Dendritic cell treated with granulocyte-macrophage colony-stimulating factor and Interleukin-4, amounts not matched to agents 40 ng/mL and 50 ng/mL, for 4 days (primary cell): ENCODE measurements around the gene HDAC4.

Experiments
- H3K27ac Mint-ChIP-seq: one replicate; pipeline ENCODE4 v1.8.0; 2022; ENCODE audit warnings: mild to moderate bottlenecking, mixed read lengths
- H3K27me3 Mint-ChIP-seq: one replicate; pipeline ENCODE4 v1.8.0; 2022; ENCODE audit warnings: mild to moderate bottlenecking, mixed read lengths
- H3K36me3 Mint-ChIP-seq: one replicate; pipeline ENCODE4 v1.8.0; 2022; ENCODE audit warnings: low read depth, mixed read lengths
- H3K4me1 Mint-ChIP-seq: one replicate; pipeline ENCODE4 v1.8.0; 2022; ENCODE audit warnings: low read depth, mixed read lengths
- H3K4me3 Mint-ChIP-seq: one replicate; pipeline ENCODE4 v1.8.0; 2022; ENCODE audit warnings: mild to moderate bottlenecking, moderate library complexity, mixed read lengths
- H3K9me3 Mint-ChIP-seq: one replicate; pipeline ENCODE4 v1.8.0; 2022; ENCODE audit warnings: mixed read lengths
- intact Hi-C: fragments of 100-400 bp; cut with micrococcal nuclease; formaldehyde crosslinking; loops from one replicate; pipeline ENCODE4 v1.15.0; 2022

Gene HDAC4

DNA sequence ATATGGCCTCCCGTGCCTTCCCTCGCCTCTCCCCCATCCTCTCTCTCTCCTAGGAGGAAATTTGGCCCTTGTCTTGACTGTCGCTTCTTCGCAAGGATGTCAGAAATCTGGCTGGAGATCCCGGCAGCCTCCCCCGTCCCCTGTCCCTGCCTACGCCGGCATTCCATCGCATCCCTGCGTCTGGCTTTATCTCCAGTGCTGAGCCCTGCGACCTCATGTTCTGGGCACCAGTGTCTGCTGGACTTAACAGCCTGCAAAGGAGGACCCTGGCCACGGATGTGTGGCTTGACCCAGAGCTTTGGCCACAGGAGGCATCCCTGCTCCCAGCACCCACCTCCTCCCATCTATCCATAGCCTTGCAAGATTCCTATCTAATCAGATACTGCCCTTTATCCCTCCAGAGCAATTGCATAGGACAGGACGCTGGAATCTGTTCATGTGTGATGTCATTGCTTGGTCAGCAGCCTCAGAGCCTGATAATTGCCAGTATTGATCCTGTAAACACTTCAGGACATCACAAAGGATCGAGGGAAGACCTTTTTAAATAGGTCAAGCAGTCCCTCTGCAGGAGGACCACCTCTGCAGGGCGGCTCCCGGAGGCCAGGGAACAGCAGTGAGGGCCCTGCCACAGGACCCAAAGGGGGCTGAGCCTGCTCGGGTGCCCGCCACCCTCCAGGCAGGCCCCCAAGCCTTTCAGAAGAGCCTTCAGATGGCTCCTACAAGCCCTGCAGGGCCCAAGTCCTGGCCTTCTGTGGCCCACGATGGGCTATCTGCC lies 384.7 kb downstream of the HDAC4 start:
- Mint-ChIP-seq H3K4me3 (no peak overlapping the region), H3K27ac (no peak overlapping the region), H3K36me3 (no peaks in the 10 kb centered on the region), H3K4me1 (no peaks in the 10 kb centered on the region), H3K27me3 (peaks cover 6% of the 10 kb centered on the region), H3K9me3 (no peaks in the 10 kb centered on the region)
- intact Hi-C loops: no loop called here

DNA sequence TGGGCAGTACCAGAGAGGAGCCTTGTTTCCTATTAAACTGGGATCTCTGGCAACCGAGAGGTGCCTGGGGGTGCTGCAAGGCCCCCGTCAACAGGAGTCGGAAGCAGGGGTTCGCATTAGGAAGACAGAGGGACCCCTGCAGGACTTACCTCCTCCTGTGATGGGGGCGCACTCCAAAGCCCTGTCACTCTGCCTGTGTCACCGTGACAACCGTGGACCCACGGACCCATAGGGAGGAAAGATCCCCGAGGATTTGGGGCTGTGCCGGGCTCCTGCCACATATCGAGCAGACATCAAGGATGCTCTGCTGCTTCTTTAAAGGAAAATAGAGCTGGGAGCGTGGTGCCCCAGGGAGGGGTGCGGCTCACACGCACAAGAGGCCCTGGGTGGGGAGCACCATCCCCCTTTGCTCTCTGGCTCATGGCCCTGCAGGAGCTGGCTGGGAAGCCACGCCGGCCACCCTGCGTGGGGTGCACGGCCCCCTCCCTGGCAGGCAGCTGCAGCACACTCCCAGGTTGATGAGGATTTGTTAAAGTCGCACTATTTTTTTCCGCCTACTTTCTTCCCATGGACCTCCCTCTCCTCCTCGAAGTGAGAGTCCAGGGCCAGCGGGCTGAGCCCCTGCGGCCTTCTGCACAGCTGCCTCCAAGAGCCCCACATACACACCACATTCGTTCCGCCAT lies 385.5 kb downstream of the HDAC4 start:
- Mint-ChIP-seq H3K36me3 (no peaks in the 10 kb centered on the region), H3K4me3 (no peak overlapping the region), H3K27ac (no peak overlapping the region), H3K4me1 (no peaks in the 10 kb centered on the region), H3K9me3 (no peaks in the 10 kb centered on the region), H3K27me3 (peaks cover 8% of the 10 kb centered on the region)
- intact Hi-C loops: no loop called here

DNA sequence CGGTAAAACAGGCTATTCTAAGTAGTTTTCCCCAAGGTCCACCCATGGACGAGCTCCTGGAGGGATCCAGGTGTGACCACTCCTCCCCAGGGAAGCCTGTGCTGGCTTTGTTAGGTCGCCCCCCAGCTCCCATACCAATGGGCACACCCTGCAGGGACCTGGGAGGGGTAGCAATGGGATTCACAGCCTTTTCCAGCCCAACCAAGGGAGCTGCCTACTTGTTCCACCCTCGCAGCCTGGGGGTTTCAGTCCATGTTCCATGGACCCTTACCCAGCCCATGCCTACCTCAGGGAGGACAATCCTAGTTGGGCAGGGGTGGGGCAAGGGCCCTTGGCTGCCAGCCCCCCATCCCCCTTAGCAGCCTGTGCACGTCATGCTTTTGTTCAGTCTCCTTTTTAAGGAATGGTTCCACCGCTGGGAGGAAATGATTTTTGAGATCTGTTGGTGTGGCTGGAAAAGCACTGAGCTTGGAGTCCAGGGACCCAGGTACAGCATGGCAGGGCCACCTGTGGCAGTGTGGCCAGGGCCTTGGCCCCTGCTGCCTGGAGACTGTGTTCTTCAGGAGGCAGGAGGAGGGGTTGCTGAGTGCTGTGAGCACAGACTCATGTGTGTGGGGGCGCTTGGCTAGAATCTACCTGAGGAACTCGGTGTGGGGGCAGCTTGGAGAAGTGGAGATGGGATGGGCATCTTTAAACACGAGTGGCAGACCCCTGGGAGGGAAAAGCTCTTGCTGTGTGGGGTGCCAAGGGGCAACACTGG lies 386.2 kb downstream of the HDAC4 start:
- Mint-ChIP-seq H3K9me3 (no peaks in the 10 kb centered on the region), H3K27me3 (peaks cover 10% of the 10 kb centered on the region), H3K4me1 (no peaks in the 10 kb centered on the region), H3K4me3 (no peak overlapping the region), H3K36me3 (no peaks in the 10 kb centered on the region), H3K27ac (no peak overlapping the region)
- intact Hi-C loops: no loop called here

DNA sequence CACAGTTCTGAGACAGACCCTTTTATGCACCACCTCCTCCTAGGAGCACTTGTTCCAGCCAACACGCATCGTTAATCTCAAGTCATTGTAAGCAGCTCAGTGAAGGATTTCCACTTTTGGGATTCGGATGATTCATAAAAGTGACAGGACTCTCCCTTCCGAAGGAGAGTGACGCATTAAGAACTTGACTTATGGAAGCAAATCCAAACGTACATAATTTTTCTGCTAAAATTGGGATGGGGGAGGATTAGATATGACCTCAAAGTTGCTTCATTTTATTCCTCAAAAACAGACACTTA lies 387.2 kb downstream of the HDAC4 start:
- Mint-ChIP-seq H3K4me1 (no peaks in the 10 kb centered on the region), H3K27ac (no peak overlapping the region), H3K27me3 (peaks cover 14% of the 10 kb centered on the region), H3K36me3 (no peaks in the 10 kb centered on the region), H3K9me3 (no peaks in the 10 kb centered on the region), H3K4me3 (no peak overlapping the region)
- intact Hi-C loops: no loop called here

DNA sequence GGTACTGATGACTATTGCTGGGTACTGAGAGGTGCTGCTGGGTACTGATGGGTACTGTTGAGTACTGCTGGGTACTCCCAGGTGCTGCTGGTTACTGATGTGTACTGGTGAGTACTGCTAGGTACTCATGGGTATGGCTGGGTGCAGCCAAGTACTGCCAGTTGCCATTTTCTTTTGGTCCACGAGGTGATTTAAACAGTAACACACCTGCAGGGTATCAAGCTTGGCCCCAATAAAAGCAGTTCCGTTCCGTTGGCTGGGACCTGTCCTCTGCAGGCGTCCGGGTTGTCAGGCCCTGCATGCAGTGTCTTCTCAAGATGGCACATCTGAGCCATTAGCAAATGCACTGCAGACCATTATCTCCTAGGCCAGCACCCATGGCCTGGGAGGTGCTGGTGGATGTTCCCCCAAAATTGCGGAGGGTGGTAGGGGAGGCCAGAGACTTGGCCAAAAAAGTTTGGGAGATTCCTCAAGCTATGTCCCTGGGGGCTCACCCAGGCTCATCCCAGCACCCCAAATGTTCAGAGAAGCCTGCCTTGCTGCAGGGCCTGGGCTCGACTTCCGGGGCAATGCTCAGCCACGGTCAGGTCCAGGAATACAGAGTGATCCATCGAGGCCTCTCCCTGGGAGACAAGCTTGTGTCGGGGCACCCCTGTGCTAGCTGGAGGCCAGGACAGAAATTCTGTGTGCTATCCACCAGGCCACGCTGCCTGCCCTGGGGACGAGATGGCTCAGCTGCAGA lies 387.7 kb downstream of the HDAC4 start:
- no peaks in the 10 kb centered on the region for H3K4me1 Mint-ChIP-seq
- no peak overlapping the region for H3K4me3 Mint-ChIP-seq

DNA sequence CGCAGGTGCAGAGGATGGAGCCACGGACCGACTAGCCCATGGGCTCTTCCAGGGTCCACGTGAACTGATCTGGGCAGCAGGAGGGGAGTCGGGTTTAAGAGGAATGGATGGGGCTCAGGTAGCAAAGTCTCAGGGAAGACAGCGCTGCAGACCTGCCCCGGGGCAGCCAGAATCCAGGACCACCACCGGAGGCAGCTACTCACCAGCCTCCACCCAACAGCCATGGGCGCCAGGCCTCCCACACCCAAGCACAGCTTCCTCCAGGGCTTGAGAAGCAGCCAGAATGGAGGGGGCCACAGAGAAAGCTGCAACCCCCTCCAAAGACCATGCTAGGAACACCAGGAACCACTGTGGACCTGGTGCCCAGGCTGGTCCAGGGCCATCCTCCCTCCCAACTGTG lies 388.6 kb downstream of the HDAC4 start:
- no peak overlapping the region for H3K27ac Mint-ChIP-seq
- peaks cover 16% of the 10 kb centered on the region for H3K27me3 Mint-ChIP-seq
- intact Hi-C loops: no loop called here

More for the DNA sequence above, 387.7 kb downstream of the HDAC4 start:
- H3K27ac Mint-ChIP-seq: no peak overlapping the region
- no peaks in the 10 kb centered on the region for H3K9me3 Mint-ChIP-seq
- peaks cover 14% of the 10 kb centered on the region for H3K27me3 Mint-ChIP-seq
- intact Hi-C loops: no loop called here
- no peaks in the 10 kb centered on the region for H3K36me3 Mint-ChIP-seq

DNA sequence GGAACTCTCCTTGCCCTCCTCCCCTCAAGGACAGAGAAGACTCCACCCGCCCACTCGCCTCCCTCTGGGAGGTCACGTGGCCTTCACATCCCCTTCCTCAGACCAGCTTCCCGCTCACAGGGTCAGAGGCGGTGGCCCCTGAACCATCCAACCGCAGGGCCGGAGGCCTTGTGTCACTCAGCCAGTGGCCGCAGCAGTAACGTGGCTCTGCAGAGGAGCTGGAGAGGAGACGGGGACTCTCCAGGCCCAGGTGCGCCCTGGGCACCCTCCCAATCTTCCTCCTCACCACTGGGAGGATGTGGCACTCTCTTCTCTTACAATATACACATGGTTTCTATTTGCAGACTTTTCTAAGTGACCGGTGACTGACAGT lies 391.2 kb downstream of the HDAC4 start:
- H3K27me3 Mint-ChIP-seq: peaks cover 28% of the 10 kb centered on the region
- no peaks in the 10 kb centered on the region for H3K9me3 Mint-ChIP-seq
- H3K4me3 Mint-ChIP-seq: no peak overlapping the region
- intact Hi-C loops: no loop called here
- no peaks in the 10 kb centered on the region for H3K4me1 Mint-ChIP-seq
- no peak overlapping the region for H3K27ac Mint-ChIP-seq
- H3K36me3 Mint-ChIP-seq: no peaks in the 10 kb centered on the region

More for the DNA sequence above, 388.6 kb downstream of the HDAC4 start:
- no peaks in the 10 kb centered on the region for H3K36me3 Mint-ChIP-seq
- H3K9me3 Mint-ChIP-seq: no peaks in the 10 kb centered on the region
- no peaks in the 10 kb centered on the region for H3K4me1 Mint-ChIP-seq
- H3K4me3 Mint-ChIP-seq: no peak overlapping the region

DNA sequence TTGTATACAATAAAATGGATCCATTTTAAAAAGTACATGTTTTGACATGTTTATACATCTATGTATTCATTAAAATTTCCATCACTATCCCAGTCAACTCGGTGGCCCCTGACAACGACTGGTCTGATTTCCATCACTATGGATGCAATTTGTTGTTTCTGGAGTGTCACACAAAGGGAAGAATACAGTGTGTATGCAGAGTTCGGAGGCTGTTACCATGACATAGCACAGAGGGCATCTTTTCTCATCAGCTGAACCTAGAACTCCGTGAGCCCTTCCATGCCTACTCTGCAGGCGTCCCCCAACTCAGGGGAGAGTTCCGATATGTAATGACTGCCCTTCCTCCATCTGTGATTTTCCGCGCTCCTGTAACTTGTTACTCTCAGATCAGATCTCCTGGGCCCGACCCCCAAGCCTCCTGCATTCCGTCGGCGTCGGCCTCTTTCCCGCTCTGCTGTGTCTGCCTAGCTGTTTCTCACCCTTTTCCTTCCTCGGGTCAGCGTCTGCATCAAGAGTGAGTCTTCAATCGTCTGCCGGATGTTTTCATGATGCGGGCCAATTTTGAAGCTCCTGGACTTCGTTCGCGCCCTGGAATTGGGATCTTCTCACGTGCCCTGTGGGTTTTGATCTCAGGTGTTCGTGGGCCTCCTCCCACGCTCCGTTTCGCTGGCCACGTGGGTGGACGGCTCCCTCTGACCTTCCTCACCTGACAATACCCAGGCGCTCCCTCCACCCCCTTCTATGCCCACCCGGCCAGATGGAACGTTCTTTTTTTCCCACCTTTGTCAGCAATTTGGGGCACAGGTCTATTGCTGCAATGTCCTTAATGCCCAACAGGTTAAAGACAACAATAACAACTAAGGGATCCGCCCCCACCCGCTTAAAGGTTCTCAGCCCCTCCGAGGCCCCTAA lies 391.9 kb downstream of the HDAC4 start:
- peaks cover 29% of the 10 kb centered on the region for H3K27me3 Mint-ChIP-seq
- no peaks in the 10 kb centered on the region for H3K4me1 Mint-ChIP-seq
- intact Hi-C loops: no loop called here
- H3K9me3 Mint-ChIP-seq: no peaks in the 10 kb centered on the region
- H3K27ac Mint-ChIP-seq: no peak overlapping the region
- H3K36me3 Mint-ChIP-seq: no peaks in the 10 kb centered on the region
- H3K4me3 Mint-ChIP-seq: no peak overlapping the region

DNA sequence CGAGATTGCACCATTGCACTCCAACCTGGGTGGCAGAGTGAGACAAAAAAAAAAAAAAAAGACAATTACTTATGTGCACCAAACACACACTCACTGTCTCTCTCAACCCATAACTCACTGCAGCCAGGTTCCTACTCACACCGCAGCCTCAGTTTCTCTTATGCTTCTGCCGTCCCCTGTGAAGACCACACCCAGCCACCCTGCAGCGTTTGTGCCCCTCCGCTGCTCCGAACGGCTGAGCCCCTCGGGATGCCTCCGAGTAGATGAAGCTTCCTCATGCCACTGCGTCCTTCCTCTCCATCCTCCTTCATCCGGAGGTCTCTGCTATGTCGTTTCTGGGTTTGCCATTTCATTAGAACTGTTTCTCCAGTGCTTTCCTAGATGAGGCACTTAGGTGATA lies 392.8 kb downstream of the HDAC4 start:
- intact Hi-C loops: no loop called here
- no peaks in the 10 kb centered on the region for H3K4me1 Mint-ChIP-seq
- H3K9me3 Mint-ChIP-seq: no peaks in the 10 kb centered on the region
- no peak overlapping the region for H3K4me3 Mint-ChIP-seq
- no peaks in the 10 kb centered on the region for H3K36me3 Mint-ChIP-seq
- no peak overlapping the region for H3K27ac Mint-ChIP-seq
- H3K27me3 Mint-ChIP-seq: peaks cover 29% of the 10 kb centered on the region

DNA sequence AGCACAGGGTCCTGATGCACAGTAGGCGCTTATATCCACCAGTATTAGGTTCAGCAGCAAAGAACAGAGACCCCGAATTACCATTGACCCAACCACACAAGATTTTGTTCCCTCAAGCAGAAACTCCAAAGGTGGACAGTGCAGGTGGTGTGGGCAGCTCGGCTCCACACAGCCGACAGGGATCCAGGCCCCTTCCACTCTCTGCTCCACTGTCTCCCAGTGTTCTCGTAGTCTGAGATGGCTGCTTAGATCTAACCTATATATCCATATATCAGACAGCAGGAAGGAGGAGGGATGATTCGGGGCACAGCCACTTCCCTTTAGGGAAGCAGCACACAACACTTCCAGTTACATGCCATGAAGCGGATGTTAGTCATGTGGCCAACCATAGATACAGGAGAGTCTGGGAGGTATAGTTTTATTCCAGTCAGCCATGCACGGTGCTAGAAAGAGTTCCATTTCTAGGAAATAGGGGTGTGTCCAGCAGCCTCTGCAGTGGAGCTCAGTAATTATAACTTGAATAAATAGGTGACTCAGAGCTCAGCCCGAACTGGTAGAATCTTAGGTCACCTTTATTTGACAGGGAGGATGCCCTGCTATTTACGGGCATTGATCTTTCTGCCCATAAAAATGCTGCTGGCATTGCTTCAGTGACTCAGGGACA lies 394.1 kb downstream of the HDAC4 start:
- Mint-ChIP-seq H3K9me3 (no peaks in the 10 kb centered on the region), H3K36me3 (no peaks in the 10 kb centered on the region), H3K27ac (no peak overlapping the region), H3K27me3 (peaks cover 25% of the 10 kb centered on the region), H3K4me3 (no peak overlapping the region), H3K4me1 (no peaks in the 10 kb centered on the region)
- intact Hi-C loops: no loop called here

DNA sequence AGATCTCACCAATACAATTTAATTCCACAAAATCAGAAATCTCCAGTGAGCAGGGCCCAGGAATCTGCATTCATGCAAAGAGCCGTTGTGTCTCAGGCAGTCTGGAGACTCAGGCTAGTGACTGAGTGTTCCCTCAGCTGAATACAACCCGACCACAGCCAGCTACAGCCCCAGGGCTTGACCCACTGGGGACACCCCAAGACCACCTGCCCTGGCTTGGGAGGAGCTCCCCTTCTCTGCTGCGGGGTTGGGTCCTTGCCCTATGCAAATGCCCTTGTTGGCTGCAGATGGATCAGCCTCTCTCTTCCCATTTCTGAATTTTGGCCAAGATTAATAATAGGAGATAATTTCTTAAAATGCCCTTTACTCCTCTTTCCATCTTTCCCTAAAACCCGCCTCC lies 395.2 kb downstream of the HDAC4 start:
- Mint-ChIP-seq H3K4me3 (no peak overlapping the region), H3K9me3 (no peaks in the 10 kb centered on the region), H3K4me1 (no peaks in the 10 kb centered on the region), H3K36me3 (no peaks in the 10 kb centered on the region), H3K27me3 (peaks cover 24% of the 10 kb centered on the region), H3K27ac (no peak overlapping the region)
- intact Hi-C loops: no loop called here

DNA sequence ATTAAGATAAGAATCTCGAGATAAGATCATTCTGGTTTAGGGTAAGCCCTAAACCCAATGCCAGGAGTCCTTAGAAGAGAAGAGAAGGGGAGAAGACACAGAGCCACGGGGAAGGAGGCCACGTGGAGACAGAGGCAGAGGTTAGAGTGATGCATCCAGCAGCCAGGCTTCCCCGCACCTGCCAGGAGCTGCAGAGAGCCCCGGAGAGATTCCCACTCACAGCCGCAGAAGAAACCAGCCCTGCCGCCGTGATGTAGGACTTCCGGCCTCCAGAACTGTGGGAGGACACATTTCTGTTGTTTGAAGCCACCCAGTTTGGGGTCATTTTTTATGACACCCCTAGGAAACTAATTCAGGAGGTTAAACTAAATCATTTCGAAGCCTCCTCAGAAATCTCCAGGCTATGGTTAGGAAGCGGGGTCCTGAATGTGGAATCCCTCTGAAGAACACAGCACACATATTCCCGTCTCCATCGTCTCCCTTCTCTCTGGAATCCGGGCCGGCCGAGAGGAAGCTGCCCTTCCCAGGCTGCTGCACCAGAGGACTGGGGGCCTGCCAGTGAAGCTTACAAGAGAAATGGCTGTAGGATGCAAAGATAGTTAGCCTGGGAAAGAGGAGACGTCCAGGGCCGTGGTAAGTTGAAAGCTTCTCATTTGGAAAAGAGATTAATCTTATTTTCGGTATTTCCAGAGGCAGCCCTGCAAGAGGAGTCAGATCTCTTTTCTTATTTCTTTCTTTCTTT lies 396.4 kb downstream of the HDAC4 start:
- H3K36me3 Mint-ChIP-seq: no peaks in the 10 kb centered on the region
- intact Hi-C loops: no loop called here
- H3K4me1 Mint-ChIP-seq: no peaks in the 10 kb centered on the region
- H3K9me3 Mint-ChIP-seq: no peaks in the 10 kb centered on the region
- no peak overlapping the region for H3K27ac Mint-ChIP-seq
- H3K4me3 Mint-ChIP-seq: no peak overlapping the region
- peaks cover 22% of the 10 kb centered on the region for H3K27me3 Mint-ChIP-seq
